ENCODE data around the gene GBGT1. TPM values are rescaled to one million over a fixed set of nuclear protein-coding genes. Genes with fewer than 3 reads are reported as not detected.

Gene GBGT1
- total and polyA plus RNA-seq, 2 experiments from 2014 or later, result 3.7 to 22.4 TPM

DNA sequence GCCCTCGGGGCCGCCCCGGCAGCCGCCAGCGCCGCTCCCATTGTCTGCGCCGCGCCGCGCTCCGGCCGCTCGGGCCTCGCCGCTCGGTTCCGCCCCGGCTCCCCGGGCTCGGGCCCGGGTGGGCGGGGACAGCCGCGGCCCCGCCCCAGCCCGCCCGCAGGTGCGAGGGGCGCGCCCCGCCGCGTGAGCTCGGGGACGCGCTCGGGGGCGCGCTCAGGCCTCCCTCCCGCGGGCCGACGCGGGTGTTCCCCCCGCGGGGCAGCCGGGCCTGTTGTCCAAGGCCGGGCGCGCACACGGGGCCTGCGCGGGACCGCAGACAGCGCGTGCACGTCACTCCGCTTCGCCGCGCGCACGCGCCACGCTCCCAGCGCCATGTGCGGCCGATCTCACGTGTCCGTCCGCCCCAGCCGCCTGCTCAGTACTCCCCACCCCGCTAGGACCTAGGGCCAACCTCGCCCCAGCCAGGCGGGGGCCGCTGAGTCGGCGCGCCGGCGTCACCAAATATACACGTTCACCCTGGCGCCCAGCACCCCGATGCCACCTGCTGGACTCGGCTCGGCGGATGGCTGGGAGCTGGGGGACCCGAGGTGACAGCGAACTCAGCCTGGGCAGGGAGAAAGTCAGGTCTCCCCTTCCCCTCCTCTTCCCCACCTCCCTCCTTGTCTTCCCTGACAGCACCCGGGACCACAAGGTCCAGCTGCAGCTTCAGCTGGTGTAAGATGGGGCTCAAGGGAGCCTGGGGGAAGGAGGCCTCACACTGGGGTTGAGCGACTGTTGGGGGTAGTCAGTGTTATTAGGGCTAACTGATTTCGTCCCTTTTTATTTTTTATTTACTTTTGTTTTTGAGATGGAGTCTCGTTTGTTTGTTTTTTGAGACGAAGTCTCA lies 14.3 kb downstream of the GBGT1 start:
- Histone ChIP-seq H3F3A (replicated peaks; ENCODE audit: low read depth) (no peaks in the 10 kb centered on the region), H3K27ac (ENCODE audit: low read depth) (peak overlapping the region; percentile 55; the same call in 1 of the 2 replicates), H3K9me2 (ENCODE audit: insufficient read depth) (no peaks in the 10 kb centered on the region), H3K4me2 (peak overlapping the region; percentile 93), H2AFZ (0 out of 2 replicates have a peak overlapping the region, but pooled peaks have one; percentile 67), H3K4me3 (peak overlapping the region; percentile 65), H3K36me3 (ENCODE audit: insufficient read depth) (no peaks in the 10 kb centered on the region), H3K27me3 (ENCODE audit: insufficient read depth) (peaks cover 4% of the 10 kb centered on the region; the same call in 1 of the 2 replicates), H4K20me1 (replicated peaks; ENCODE audit: insufficient read depth) (peaks cover 12% of the 10 kb centered on the region; the same call in 1 of the 2 replicates), H3K79me2 (replicated peaks; ENCODE audit: insufficient read depth) (0 out of 2 replicates have a peak, but pooled peaks cover 2% of the 10 kb centered on the region), H3K4me1 (ENCODE audit: insufficient read depth) (peaks cover 8% of the 10 kb centered on the region)
- H3K4me3 Mint-ChIP-seq, result peak overlapping the region; percentile 71
- peak; percentile 60 for ATAC-seq
- H3K27me3 Mint-ChIP-seq (ENCODE audit: insufficient read depth, low read depth, poor library complexity), result peaks cover 31% of the 10 kb centered on the region
- no peaks in the 10 kb centered on the region for H3K9me3 Mint-ChIP-seq
- DNase-seq (ENCODE audit: low spot score), result peak; percentile 95
- TF ChIP-seq ETS1 (IDR thresholded peaks at IDR 0.05) (no peak), ZNF331 (CRISPR knock-in tag; IDR thresholded peaks at IDR 0.05; ENCODE audit: low read depth) (no peak), POLR2AphosphoS5 (IDR thresholded peaks at IDR 0.05; ENCODE audit: low read depth) (peak; percentile 75), CTCF (conservative IDR thresholded peaks at IDR 0.05; ENCODE audit: low read depth in 2 of 2) (0 out of 4 replicates have a peak, but pooled peaks have one; percentile 9 to 13), CREB1 (CRISPR knock-in tag; IDR thresholded peaks at IDR 0.05; ENCODE audit: low read depth) (peak; percentile 68), ZNF114 (CRISPR knock-in tag; IDR thresholded peaks at IDR 0.05) (0 out of 2 replicates have a peak, but pooled peaks have one; percentile 65)
- H3K36me3 Mint-ChIP-seq (ENCODE audit: low read depth), result no peaks in the 10 kb centered on the region; the same call in 2 of the 3 replicates
- peaks cover 15% of the 10 kb centered on the region; the same call in 2 of the 3 replicates for H3K4me1 Mint-ChIP-seq
- no peak overlapping the region for H3K27ac Mint-ChIP-seq

- H3K36me3 Mint-ChIP-seq (ENCODE audit: low read depth), result no peaks in the 10 kb centered on the region
- Histone ChIP-seq H3K27ac (ENCODE audit: low read depth) (no peak overlapping the region), H3K4me3 (peak overlapping the region; percentile 73), H3K4me1 (ENCODE audit: insufficient read depth) (peaks cover 8% of the 10 kb centered on the region), H3K36me3 (ENCODE audit: insufficient read depth) (no peaks in the 10 kb centered on the region), H3K9me2 (ENCODE audit: insufficient read depth) (no peaks in the 10 kb centered on the region), H3F3A (replicated peaks; ENCODE audit: low read depth) (no peaks in the 10 kb centered on the region), H3K79me2 (replicated peaks; ENCODE audit: insufficient read depth) (0 out of 2 replicates have a peak, but pooled peaks cover 2% of the 10 kb centered on the region), H4K20me1 (replicated peaks; ENCODE audit: insufficient read depth) (peaks cover 12% of the 10 kb centered on the region; the same call in 1 of the 2 replicates), H3K4me2 (peak overlapping the region; percentile 94), H3K27me3 (ENCODE audit: insufficient read depth) (peaks cover 4% of the 10 kb centered on the region; the same call in 1 of the 2 replicates), H2AFZ (0 out of 2 replicates have a peak overlapping the region, but pooled peaks have one; percentile 32)
- H3K9me3 Mint-ChIP-seq, result no peaks in the 10 kb centered on the region
- peaks cover 35% of the 10 kb centered on the region for H3K27me3 Mint-ChIP-seq (ENCODE audit: insufficient read depth, low read depth, poor library complexity)
- peaks cover 21% of the 10 kb centered on the region; the same call in 2 of the 3 replicates for H3K4me1 Mint-ChIP-seq
- DNase-seq (ENCODE audit: low spot score), result peak; percentile 38
- peak overlapping the region; percentile 82 for H3K4me3 Mint-ChIP-seq
- ATAC-seq, result peak; percentile 6
- H3K27ac Mint-ChIP-seq, result peak overlapping the region; percentile 13; the same call in 1 of the 2 replicates
- TF ChIP-seq, protein P1, sequence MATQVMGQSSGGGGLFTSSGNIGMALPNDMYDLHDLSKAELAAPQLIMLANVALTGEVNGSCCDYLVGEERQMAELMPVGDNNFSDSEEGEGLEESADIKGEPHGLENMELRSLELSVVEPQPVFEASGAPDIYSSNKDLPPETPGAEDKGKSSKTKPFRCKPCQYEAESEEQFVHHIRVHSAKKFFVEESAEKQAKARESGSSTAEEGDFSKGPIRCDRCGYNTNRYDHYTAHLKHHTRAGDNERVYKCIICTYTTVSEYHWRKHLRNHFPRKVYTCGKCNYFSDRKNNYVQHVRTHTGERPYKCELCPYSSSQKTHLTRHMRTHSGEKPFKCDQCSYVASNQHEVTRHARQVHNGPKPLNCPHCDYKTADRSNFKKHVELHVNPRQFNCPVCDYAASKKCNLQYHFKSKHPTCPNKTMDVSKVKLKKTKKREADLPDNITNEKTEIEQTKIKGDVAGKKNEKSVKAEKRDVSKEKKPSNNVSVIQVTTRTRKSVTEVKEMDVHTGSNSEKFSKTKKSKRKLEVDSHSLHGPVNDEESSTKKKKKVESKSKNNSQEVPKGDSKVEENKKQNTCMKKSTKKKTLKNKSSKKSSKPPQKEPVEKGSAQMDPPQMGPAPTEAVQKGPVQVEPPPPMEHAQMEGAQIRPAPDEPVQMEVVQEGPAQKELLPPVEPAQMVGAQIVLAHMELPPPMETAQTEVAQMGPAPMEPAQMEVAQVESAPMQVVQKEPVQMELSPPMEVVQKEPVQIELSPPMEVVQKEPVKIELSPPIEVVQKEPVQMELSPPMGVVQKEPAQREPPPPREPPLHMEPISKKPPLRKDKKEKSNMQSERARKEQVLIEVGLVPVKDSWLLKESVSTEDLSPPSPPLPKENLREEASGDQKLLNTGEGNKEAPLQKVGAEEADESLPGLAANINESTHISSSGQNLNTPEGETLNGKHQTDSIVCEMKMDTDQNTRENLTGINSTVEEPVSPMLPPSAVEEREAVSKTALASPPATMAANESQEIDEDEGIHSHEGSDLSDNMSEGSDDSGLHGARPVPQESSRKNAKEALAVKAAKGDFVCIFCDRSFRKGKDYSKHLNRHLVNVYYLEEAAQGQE (IDR thresholded peaks at IDR 0.05; ENCODE audit: unreplicated experiment), result no peak
Observed at GRCh38 chr9:133148199-133149129, 15.2 kb downstream of the GBGT1 start.

Data from GM23338 (cell line).